Mesenchymal stem cell (in vitro differentiated cells and primary cell): Measurements from ENCODE around the gene PRKCD.

ENCODE experiments used
- DNase-seq: peaks from one replicate; pipeline ENCODE4 v3.0.0-alpha.2; 2013
- H2AFZ ChIP-seq: one replicate; pipeline ENCODE4 v1.6.1; 2013; ENCODE audit warnings: low read depth, mild to moderate bottlenecking, control low read depth, inconsistent platforms, low read length, moderate library complexity
- H2AK5ac ChIP-seq: 2 replicates; pipeline ENCODE4 v1.6.1; 2013; ENCODE audit warnings: low read length, moderate library complexity, mild to moderate bottlenecking, inconsistent platforms; ENCODE audit not compliant: severe bottlenecking
- H2BK120ac ChIP-seq: one replicate; pipeline ENCODE4 v1.6.1; 2013; ENCODE audit warnings: low read depth, mild to moderate bottlenecking, inconsistent platforms, low read length, moderate library complexity
- H2BK12ac ChIP-seq, 2 experiments: one replicate each; pipeline ENCODE4 v1.6.1; 2013; ENCODE audit warnings: inconsistent platforms in 2 of 2, low read length in 2 of 2, mild to moderate bottlenecking in 2 of 2, moderate library complexity in 2 of 2, control low read depth in 1 of 2
- H2BK15ac ChIP-seq: one replicate; pipeline ENCODE4 v1.6.1; 2013; ENCODE audit warnings: mild to moderate bottlenecking, low read depth, inconsistent platforms; ENCODE audit not compliant: poor library complexity, severe bottlenecking
- H2BK5ac ChIP-seq: 2 replicates; pipeline ENCODE4 v1.6.1; 2013; ENCODE audit warnings: low read depth, mild to moderate bottlenecking, low read length, control low read depth, inconsistent platforms; ENCODE audit not compliant: poor library complexity, severe bottlenecking
- H3K14ac ChIP-seq, 2 experiments: one replicate each; pipeline ENCODE4 v1.6.1; 2013; ENCODE audit warnings: inconsistent platforms in 2 of 2, low read length in 2 of 2, control low read depth in 1 of 2, mild to moderate bottlenecking in 1 of 2, moderate library complexity in 1 of 2
- H3K18ac ChIP-seq, 2 experiments: one replicate each; pipeline ENCODE4 v1.6.1; 2013; ENCODE audit warnings: inconsistent platforms in 2 of 2, low read length in 2 of 2, control low read depth in 1 of 2, low read depth in 1 of 2, mild to moderate bottlenecking in 1 of 2
- H3K23ac ChIP-seq, 2 experiments: one replicate each; pipeline ENCODE4 v1.6.1; 2013; ENCODE audit warnings: inconsistent platforms in 2 of 2, low read length in 2 of 2, mild to moderate bottlenecking in 2 of 2, moderate library complexity in 2 of 2, control low read depth in 1 of 2
- H3K27ac ChIP-seq: 2 replicates; pipeline ENCODE4 v1.5.1; 2013; ENCODE audit warnings: mild to moderate bottlenecking, moderate library complexity, low read length, control low read depth, inconsistent platforms; ENCODE audit not compliant: poor library complexity, severe bottlenecking
- H3K27me3 ChIP-seq, 2 experiments: 2 replicates each; pipeline versions ENCODE4 v1.6.1 to v1.7.0; 2013; ENCODE audit warnings: low read length in 2 of 2, mild to moderate bottlenecking in 2 of 2, moderate library complexity in 2 of 2, control low read depth in 1 of 2, inconsistent platforms in 1 of 2; ENCODE audit not compliant: control insufficient read depth in 1 of 2, insufficient read depth in 1 of 2
- H3K36me3 ChIP-seq, 2 experiments: 2 replicates each; pipeline versions ENCODE4 v1.6.1 to v1.7.0; 2013; ENCODE audit warnings: low read length in 2 of 2, control low read depth in 1 of 2, inconsistent platforms in 1 of 2, low read depth in 1 of 2, mild to moderate bottlenecking in 1 of 2; ENCODE audit not compliant: insufficient read depth in 2 of 2, control insufficient read depth in 1 of 2
- H3K4ac ChIP-seq, 2 experiments: one replicate each; pipeline ENCODE4 v1.6.1; 2013; ENCODE audit warnings: inconsistent platforms in 2 of 2, low read length in 2 of 2, mild to moderate bottlenecking in 2 of 2, moderate library complexity in 2 of 2, control low read depth in 1 of 2, low read depth in 1 of 2
- H3K4me1 ChIP-seq: 2 replicates; pipeline ENCODE4 v1.6.1; 2013; ENCODE audit warnings: low read depth, low read length, control low read depth; ENCODE audit not compliant: control insufficient read depth, insufficient read depth
- H3K4me2 ChIP-seq: 2 replicates; pipeline ENCODE4 v1.6.1; 2013; ENCODE audit warnings: low read length, mild to moderate bottlenecking, inconsistent platforms; ENCODE audit not compliant: poor library complexity, severe bottlenecking
- H3K4me3 ChIP-seq, 2 experiments: 2 replicates each; pipeline versions ENCODE4 v1.5.1 to v1.7.0; 2013; ENCODE audit warnings: low read length in 2 of 2, mild to moderate bottlenecking in 2 of 2, control low read depth in 1 of 2, low read depth in 1 of 2; ENCODE audit not compliant: insufficient read depth in 1 of 2
- H3K79me1 ChIP-seq: replicated peaks from 2 replicates; pipeline ENCODE4 v1.6.1; 2013; ENCODE audit warnings: mild to moderate bottlenecking, control low read depth, low read length, inconsistent platforms; ENCODE audit not compliant: poor library complexity, severe bottlenecking
- H3K9ac ChIP-seq: 2 replicates; pipeline ENCODE4 v1.7.0; 2013; ENCODE audit warnings: mild to moderate bottlenecking, low read length, moderate library complexity
- H3K9me3 ChIP-seq: 2 replicates; pipeline ENCODE4 v1.7.0; 2013; ENCODE audit warnings: mild to moderate bottlenecking, low read length; ENCODE audit not compliant: control insufficient read depth
- H4K8ac ChIP-seq: one replicate; pipeline ENCODE4 v1.6.1; 2013; ENCODE audit warnings: inconsistent platforms, mild to moderate bottlenecking, low read length, moderate library complexity
- H4K91ac ChIP-seq: one replicate; pipeline ENCODE4 v1.6.1; 2013; ENCODE audit warnings: mild to moderate bottlenecking, low read length, inconsistent platforms
- WGBS: methylation state at CpG from one replicate; pipeline ENCODE4 v1.1.7; 2013; ENCODE audit warnings: mixed read lengths; 5-methylcytosine and 5-hydroxymethylcytosine counted together

PRKCD gene

DNA sequence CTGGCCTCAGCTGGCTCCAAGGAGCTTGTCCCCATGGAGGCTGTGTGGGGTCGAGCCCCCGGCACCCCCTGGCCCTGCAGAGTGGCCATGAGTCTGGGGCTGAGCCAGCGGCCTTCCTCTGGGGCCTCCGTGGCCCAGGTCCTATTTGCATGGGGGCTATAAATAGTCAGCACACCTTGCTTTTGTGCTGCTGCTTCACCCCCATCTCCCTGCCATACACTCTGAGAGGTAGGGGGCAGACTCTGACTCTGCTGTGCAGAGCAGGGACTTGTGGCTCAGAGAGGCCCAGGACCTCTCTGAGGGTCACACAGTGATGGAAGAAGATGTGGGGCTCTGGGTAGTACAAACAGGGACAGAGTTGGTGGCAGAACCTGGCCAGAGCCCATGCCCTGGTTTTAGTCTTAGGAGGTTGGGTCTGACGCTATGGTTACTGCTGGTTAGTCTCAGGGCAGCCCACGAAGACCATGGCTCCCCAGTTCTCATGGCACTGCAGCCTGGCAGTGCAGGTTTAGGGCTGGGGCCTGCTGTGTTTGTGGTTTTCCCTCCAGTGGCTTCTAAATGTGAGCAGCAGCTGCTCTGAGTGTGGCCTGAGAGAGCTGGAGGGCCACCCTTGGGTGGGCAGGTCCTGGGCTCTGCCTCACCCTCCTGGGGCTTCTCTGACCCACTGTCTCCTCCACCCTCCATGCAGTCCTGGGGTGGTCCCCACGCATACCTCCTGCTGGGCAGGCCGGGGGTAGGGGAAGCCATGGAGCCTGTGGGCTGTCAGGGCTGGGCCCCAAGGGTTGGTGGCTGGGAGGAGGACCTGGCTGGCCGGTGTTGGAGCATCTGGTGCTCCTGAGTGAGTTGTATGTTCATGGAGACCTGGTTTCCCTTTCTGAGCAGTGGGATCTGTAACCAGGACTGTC is 13.6 kb downstream of the PRKCD start:
- Histone ChIP-seq H3K4me3 (no peak overlapping the region), H3K36me3 (peaks cover 12 to 52% of the 10 kb centered on the region in 2 experiments), H3K9ac (no peak overlapping the region), H2BK5ac (no peak overlapping the region), H3K79me1 (peaks cover 41% of the 10 kb centered on the region), H3K14ac (peak overlapping the region in 1 of 2 experiments; percentile 18), H4K91ac (no peak overlapping the region), H2AK5ac (no peak overlapping the region), H3K4me1 (peaks cover 45% of the 10 kb centered on the region), H2AFZ (no peak overlapping the region), H2BK12ac (no peak overlapping the region), H4K8ac (no peak overlapping the region), H3K23ac (no peak overlapping the region), H3K27ac (no peak overlapping the region), H2BK120ac (no peak overlapping the region), H3K9me3 (no peaks in the 10 kb centered on the region), H3K4me2 (no peak overlapping the region), H3K27me3 (no peaks in the 10 kb centered on the region), H3K4ac (no peak overlapping the region), H2BK15ac (no peak overlapping the region), H3K18ac (no peak overlapping the region)
- WGBS: 81% methylated on average over 9 of the region's 9 CpGs
- no peak for DNase-seq

- H2BK12ac ChIP-seq: peak overlapping the region in 1 of 2 experiments; percentile 22
- peaks cover 39% of the 10 kb centered on the region for H3K79me1 ChIP-seq
- H4K91ac ChIP-seq: peak overlapping the region; percentile 25
- H3K4ac ChIP-seq: no peak overlapping the region
- H3K14ac ChIP-seq: no peak overlapping the region
- H3K27ac ChIP-seq: no peak overlapping the region
- no peak overlapping the region for H3K23ac ChIP-seq
- peaks cover 36% of the 10 kb centered on the region for H3K4me1 ChIP-seq
- H4K8ac ChIP-seq: no peak overlapping the region
- H3K4me2 ChIP-seq: no peak overlapping the region
- H3K4me3 ChIP-seq: peak overlapping the region in 1 of 2 experiments; percentile 14
- H3K18ac ChIP-seq: no peak overlapping the region
- H2BK15ac ChIP-seq: no peak overlapping the region
- no peak overlapping the region for H2AFZ ChIP-seq
- no peak overlapping the region for H2BK120ac ChIP-seq
- H3K27me3 ChIP-seq: no peaks in the 10 kb centered on the region
- H2BK5ac ChIP-seq: no peak overlapping the region
- H3K36me3 ChIP-seq: peaks cover 24 to 54% of the 10 kb centered on the region in 2 experiments
- H3K9me3 ChIP-seq: no peaks in the 10 kb centered on the region
- H2AK5ac ChIP-seq: no peak overlapping the region
- 93% methylated on average over 9 of the region's 9 CpGs for WGBS
- peak overlapping the region; percentile 11 for H3K9ac ChIP-seq
- no peak for DNase-seq
Observed at GRCh38 chr3:53175613-53176540, 14.9 kb downstream of the PRKCD start.

- no peak overlapping the region for H3K18ac ChIP-seq
- peaks cover 37% of the 10 kb centered on the region for H3K79me1 ChIP-seq
- H2AFZ ChIP-seq: no peak overlapping the region
- no peak overlapping the region for H2BK120ac ChIP-seq
- no peak overlapping the region for H3K4me3 ChIP-seq
- no peak overlapping the region for H3K23ac ChIP-seq
- H3K4me1 ChIP-seq: peaks cover 19% of the 10 kb centered on the region
- DNase-seq: no peak
- H2AK5ac ChIP-seq: no peak overlapping the region
- no peak overlapping the region for H3K4me2 ChIP-seq
- no peak overlapping the region for H4K91ac ChIP-seq
- no peak overlapping the region for H3K9ac ChIP-seq
- H3K36me3 ChIP-seq: peaks cover 37 to 70% of the 10 kb centered on the region in 2 experiments
- H2BK12ac ChIP-seq: no peak overlapping the region
- H2BK15ac ChIP-seq: peak overlapping the region; percentile 20
- WGBS: 98% methylated on average over 15 of the region's 15 CpGs
- H3K14ac ChIP-seq: no peak overlapping the region
- H4K8ac ChIP-seq: no peak overlapping the region
- no peak overlapping the region for H3K4ac ChIP-seq
- H3K9me3 ChIP-seq: no peaks in the 10 kb centered on the region
- H3K27ac ChIP-seq: no peak overlapping the region
- H2BK5ac ChIP-seq: no peak overlapping the region
- H3K27me3 ChIP-seq: no peaks in the 10 kb centered on the region
Observed at GRCh38 chr3:53178246-53178645, 17.2 kb downstream of the PRKCD start.

- no peak for DNase-seq
- no peak overlapping the region for H3K27ac ChIP-seq
- no peak overlapping the region for H2AFZ ChIP-seq
- H3K23ac ChIP-seq: peak overlapping the region in 1 of 2 experiments; percentile 14
- WGBS: 94% methylated on average over 20 of the region's 20 CpGs
- no peak overlapping the region for H4K91ac ChIP-seq
- peaks cover 14% of the 10 kb centered on the region for H3K4me1 ChIP-seq
- peaks cover 44 to 68% of the 10 kb centered on the region in 2 experiments for H3K36me3 ChIP-seq
- no peak overlapping the region for H3K18ac ChIP-seq
- H3K4me3 ChIP-seq: no peak overlapping the region
- no peaks in the 10 kb centered on the region for H3K27me3 ChIP-seq
- H4K8ac ChIP-seq: no peak overlapping the region
- peaks cover 31% of the 10 kb centered on the region for H3K79me1 ChIP-seq
- H3K9me3 ChIP-seq: no peaks in the 10 kb centered on the region
- H3K14ac ChIP-seq: no peak overlapping the region
- H2AK5ac ChIP-seq: no peak overlapping the region
- no peak overlapping the region for H2BK120ac ChIP-seq
- H2BK5ac ChIP-seq: no peak overlapping the region
- H3K9ac ChIP-seq: no peak overlapping the region
- H3K4ac ChIP-seq: no peak overlapping the region
- no peak overlapping the region for H2BK15ac ChIP-seq
- no peak overlapping the region for H2BK12ac ChIP-seq
- no peak overlapping the region for H3K4me2 ChIP-seq
Observed at GRCh38 chr3:53179580-53179979, 18.6 kb downstream of the PRKCD start.
